ENCODE results near the gene KRTAP12-1.

KRTAP12-1 gene

DNA sequence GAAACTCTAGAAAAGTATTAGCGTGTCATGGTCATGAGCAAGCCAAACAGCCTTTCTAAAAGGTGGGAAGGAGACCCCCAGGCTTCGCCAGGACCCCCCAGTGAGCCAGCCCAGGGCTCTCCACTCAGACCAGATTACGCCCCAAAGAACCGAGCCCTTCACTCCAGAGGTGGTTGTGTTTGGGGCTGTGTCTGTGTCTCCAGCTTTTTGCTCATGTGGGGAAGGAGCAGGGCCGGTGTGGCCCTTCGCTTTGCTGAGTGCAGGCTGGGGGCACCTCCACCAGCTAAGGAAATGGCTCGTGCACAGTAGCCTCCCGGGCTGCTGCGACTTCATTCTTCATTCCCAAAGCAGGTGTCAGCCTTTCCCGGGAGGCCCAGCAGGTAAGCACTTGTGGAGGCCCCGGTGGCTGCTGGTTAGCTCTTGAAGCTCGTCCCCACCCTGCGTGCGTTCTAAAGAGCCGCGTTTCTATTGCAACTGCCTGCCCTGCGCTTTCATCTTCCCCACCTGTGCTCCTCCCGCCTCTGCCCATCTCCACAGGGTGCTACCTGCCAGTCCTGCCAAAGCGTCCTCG lies 28.9 kb upstream of the KRTAP12-1 start:
- DNase-seq: no peak

- DNase-seq: no peak
These were observed 28.3 kb upstream of the KRTAP12-1 start for GRCh38 chr21:44710294-44710665.

DNA sequence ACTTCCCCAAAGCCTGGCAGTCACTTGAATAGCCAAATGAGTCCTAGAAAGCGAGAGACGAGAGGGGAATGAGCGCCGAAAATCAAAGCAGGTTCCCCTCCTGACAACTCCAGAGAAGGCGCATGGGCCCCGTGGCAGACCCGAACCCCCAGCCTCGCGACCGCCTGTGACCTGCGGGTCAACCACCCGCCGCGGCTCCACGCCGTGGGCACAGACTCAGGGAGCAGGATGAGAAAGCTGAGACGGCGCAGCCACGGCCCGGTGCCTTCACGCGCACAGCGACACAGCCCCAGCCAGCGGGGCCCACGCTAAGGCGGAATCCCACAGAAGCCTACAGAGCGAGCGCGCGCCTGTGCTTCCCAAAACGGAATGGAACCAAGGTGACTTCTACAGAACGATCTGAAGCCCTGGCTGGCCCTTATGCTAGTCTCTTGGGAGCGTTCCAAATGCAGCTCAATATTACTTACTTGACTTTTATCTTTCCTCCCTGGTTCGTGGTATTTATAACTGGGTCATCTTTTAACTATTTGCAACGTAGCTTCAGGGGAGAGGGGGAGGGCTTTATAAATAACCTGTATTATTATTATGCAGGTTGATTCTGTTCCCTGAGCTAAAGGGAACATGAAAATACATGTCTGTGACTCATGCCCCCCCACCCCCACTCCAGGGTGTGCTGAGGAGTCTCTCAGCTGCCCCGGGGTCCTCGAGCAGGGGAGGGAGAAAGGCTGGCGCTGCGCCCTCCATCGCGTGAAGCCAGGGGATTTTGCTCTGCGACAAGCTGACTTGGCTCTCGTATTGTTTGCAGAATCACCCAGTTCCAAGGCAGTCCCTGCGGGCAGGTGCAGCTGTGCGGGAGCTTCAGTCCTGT lies 27.7 kb upstream of the KRTAP12-1 start:
- no peak for DNase-seq

GRCh38 chr21:44708866-44709425 lies 27.0 kb upstream of the KRTAP12-1 start:
- no peak for DNase-seq

DNA sequence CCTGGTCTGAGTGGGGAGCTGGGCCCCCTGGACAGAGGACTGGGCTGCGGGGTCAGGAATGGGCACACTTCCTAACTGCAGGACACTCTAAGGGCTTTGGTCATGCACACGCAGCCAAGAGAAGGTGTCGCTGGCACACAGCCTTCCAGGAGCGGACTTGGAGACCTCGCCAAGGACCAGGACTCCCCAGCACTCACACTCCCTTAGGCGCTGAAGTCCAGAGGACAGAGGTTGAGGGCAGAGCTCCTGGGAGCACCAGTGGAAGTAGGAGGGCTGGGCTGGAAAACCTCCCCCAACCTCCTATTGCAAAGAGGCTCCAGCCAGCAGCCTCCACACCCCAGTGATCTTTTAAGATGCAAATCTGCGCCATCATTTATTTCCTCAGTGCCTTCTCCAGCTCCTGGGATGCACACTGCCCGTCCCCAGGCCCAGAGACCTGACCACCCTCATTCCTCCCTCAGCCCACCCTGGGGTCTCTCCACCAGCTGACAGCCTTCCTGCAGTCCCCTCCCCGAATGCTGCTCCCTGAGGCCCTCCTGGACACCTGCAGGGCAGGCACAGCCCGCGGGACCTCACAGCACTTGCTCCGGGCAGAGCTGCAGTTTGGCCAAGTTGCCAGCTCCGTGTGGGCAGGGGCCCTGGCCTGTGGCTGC lies 26.4 kb upstream of the KRTAP12-1 start:
- no peak for DNase-seq

DNA sequence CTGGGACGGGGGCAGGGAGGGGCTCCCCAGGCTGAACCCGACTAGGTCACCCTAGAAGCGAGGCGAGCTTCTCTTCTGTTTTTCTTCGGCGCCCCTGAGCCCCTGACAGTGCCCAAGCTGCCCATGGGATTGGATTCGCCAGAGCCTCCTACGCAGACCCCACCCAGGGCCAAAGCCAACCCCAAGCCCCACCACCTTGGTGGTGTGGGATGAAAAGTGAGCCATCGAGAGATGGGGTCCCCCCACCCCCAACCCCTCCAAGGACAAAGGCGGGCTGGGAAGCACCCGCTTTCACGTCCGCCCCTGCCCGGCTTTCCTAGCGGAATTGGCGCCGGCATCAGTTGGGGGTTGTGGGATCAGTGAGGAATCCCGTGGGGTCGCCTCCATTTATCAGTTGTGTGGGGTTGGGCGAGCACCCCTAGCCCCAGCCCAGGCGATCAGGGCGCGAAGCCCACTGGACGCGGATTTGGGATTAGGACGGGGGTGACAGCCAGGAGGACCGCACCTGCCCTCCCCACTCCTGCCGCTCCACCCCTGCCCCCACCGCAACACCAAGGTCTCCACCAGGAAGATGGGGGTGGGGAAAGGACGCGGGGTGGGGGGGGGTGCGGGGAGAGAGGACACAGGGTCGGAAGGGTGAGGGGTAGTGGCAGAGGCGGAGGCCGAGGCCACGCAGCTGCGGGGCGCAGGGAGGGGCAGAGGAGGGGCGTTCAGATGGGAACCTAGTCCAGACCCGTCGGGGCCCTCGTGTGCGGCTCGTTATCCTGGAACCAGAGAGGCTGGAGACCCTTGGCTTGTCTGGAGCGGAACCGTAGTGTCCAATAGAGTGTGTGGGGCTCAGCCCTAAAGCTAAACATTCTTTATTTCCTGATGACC lies 25.0 kb upstream of the KRTAP12-1 start:
- DNase-seq: no peak

GRCh38 chr21:44706026-44706705 lies 24.2 kb upstream of the KRTAP12-1 start:
- DNase-seq: no peak

GRCh38 chr21:44704636-44705001 lies 22.7 kb upstream of the KRTAP12-1 start:
- peak; percentile 14 for DNase-seq

DNA sequence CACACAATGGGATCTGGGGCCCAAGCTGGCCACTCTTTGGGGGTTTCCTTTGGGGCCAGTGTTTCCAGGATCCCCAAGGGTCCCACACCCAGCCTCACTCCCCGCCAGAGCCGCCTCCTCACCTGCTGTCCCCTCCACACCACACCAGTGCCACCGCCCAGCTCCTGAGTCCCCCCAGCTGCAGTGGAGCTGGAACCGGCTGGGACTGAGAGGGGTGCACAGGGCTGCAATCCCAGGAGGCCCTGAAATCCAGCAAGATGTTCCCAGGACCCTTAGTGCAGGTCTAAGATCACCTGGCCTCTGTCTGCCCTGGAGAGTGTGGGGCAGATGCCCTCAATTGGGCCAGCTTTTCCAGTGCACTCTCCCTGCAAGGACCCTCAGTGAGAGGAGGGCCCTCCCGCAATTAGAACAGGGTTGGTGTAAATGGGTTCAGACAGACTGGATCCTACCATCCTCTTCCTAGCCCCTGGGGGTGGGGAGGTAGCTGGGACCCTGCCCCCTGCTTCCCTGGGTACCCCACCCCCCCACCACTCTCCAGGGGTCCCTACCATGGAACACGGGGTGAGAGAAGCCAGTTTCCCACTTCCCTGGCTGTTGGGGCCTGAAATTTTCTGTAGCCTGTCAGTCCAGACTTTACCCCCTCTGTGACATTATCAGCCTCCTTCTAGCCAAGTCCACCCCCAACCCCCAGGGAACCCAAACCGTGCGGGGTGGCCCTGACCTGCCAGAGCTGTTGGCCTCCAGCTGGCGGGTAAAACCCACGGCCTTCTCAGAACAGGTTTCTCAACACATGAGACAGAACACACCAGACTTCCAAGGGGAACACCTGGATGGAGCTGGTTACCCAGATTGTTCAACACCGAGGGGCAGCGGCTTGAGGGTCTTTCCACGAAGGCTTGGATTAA lies 22.0 kb upstream of the KRTAP12-1 start:
- DNase-seq: peak; percentile 10

DNA sequence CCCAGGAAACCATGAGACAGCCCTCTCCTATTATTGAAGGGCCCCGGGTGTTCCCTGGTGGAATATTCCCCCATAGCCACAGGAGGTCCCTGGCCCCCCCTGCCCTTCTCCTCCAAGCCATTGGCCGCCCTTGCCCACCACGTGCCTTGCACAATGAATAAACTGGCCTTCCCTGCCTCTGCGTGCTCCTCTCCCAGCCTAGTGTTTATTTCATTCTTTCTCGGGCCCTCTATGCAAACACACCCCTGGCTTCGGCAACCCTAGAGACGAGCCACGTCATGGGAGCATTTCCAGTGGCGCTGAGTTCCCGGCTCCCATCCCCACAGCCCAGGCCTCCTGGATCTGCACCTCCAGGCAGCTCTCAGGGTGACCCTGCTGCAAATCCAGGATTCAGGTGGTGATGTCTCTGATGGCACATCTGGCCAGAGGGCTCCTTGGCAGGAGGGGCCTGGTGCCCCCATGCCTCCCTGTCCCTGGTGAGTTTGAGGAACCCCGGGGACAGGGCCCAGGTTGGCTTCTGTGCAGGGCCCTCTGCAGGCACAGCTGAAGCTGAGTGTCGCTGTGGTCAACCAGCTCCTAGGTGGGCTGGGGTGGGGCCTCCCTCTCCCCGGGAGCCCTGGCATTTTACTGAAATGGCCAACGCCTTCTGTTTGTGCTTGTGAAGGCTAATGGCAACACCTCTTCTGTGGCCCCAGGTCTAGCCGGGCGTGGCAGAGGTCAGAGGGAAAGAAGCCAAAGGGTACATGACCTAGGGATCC lies 21.2 kb upstream of the KRTAP12-1 start:
- DNase-seq: peak; percentile 10

- DNase-seq: peak; percentile 20
These were observed 20.4 kb upstream of the KRTAP12-1 start for GRCh38 chr21:44702111-44702972.

DNA sequence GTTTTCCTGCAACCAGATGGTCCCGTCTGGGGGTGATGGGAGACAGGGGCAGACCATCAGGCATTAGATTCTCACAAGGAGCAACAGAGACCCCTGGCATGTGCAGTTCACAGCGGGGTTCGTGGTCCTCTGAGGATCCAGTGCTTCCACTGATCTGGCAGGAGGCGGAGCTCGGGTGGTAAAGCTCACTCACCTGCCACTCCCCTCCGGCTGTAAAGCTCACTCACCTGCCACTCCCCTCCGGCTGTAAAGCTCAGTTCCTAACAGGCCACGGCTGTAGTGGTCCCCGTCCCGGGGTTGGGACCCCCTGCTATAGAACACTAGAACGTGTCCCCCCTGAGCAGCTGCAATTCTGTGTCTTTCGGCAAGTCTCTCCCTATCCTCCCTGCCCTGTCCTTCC lies 19.6 kb upstream of the KRTAP12-1 start:
- DNase-seq: peak; percentile 18

DNA sequence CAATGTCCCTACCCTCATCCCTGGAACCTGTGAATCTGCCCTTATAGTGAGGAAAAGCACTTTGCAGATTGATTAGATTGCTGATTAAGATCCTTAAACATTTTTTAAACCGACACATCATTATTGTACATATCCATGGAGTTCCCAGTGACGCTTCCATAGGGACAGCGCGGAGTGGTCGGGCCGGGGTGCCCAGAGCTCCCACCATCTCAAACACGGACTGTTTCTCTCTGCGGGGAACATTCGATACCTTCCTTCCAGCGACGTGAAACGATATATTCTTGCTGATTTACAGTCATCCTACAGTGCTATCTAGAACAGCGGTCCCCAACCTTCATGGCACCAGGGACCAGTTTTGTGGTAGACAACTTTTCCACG lies 19.0 kb upstream of the KRTAP12-1 start:
- peak; percentile 12 for DNase-seq

GRCh38 chr21:44700101-44701022 lies 18.4 kb upstream of the KRTAP12-1 start:
- DNase-seq: peak; percentile 17

DNA sequence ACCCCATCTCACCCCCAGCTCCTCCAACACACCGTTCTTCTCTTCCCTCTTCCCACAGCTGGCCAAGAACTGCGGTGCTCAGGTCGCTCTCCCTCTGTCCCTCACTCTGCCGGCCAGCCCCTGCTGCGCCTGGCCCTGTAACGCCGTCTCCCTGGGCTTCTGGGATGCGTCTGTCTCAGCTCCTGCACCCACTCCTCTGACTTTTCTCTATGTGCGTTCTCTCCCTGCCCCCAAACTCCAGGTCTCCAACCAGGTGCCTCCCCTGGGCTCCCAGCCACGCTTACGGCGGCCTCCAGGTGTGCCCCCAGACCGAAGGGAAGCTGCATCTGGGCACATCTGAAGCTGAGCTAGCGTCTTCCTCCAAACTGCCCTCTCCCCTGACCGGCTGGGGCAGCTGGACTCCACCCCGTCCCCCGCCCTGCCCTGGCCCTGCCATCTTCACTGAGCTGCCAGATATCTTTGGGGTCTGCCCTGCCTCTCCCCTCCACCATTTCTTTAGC lies 17.6 kb upstream of the KRTAP12-1 start:
- peak; percentile 4 for DNase-seq

GRCh38 chr21:44697811-44698734 lies 16.1 kb upstream of the KRTAP12-1 start:
- DNase-seq: peak; percentile 13
